ENCODE results near the gene KCNK13. TPM values are rescaled to one million over a fixed set of nuclear protein-coding genes. Genes with fewer than 3 reads are reported as not detected.

The KCNK13 gene
- total RNA-seq, 1 experiment from 2014 or later, result 0.11 TPM

DNA sequence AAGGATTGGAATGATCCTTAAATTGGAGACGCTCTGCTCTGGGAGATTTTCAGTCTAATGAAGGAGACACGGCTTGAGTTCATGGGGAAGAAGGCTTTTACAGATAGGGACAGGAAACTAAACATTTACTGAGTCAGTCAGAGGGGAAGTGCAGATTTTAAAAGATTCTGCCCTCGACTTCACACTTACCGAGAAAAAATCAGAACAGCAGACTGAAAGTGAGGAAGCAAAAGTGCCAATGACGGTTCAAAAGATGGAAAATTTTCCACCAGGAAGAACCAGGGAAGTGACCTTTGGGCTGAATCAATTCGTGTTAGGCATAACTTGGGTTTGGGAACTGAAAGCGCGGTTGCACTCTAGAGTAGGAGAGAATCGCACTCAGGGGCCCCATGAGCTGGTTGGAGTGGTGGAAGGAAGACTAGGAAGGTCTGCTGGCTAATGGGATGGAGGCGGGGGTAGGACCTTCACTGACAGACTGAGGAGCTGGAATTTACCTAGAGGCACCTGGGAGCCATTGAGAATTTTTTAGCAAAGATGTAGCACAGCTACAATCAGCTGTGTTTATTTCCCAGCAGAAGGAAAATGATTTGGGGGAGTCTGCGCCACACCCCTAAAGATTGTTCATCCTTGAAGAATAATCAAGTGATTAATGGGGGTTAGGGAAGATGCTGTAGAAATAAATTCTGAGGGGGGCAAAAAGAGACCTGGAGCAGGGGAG lies 1.2 kb downstream of the KCNK13 start:
- DNase-seq (ENCODE audit: low spot score), result no peak
- TF ChIP-seq, protein P1, sequence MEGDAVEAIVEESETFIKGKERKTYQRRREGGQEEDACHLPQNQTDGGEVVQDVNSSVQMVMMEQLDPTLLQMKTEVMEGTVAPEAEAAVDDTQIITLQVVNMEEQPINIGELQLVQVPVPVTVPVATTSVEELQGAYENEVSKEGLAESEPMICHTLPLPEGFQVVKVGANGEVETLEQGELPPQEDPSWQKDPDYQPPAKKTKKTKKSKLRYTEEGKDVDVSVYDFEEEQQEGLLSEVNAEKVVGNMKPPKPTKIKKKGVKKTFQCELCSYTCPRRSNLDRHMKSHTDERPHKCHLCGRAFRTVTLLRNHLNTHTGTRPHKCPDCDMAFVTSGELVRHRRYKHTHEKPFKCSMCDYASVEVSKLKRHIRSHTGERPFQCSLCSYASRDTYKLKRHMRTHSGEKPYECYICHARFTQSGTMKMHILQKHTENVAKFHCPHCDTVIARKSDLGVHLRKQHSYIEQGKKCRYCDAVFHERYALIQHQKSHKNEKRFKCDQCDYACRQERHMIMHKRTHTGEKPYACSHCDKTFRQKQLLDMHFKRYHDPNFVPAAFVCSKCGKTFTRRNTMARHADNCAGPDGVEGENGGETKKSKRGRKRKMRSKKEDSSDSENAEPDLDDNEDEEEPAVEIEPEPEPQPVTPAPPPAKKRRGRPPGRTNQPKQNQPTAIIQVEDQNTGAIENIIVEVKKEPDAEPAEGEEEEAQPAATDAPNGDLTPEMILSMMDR (conservative IDR thresholded peaks at IDR 0.05; ENCODE audit: low read depth, low read length), result no peak
- TF ChIP-seq EZH2 (IDR thresholded peaks at IDR 0.05; ENCODE audit: borderline replicate concordance, low read depth, low read length, poor library complexity, severe bottlenecking), result no peak
- no peaks in the 10 kb centered on the region for H3K36me3 ChIP-seq (ENCODE audit: insufficient read depth, low read length, poor library complexity, severe bottlenecking)
- ChIA-PET CTCF (interaction anchor here (0.6 kb wide), 1 partner anchor 124 kb away, joined by 4 read pairs; no protein-coding TSS in a partner anchor), POLR2A (ENCODE audit: low non-redundant PET) (no interaction called here)
- no TSS peak for BruUV-seq (replicated peaks)
- H3K9me3 ChIP-seq (ENCODE audit: low read depth, low read length, poor library complexity, severe bottlenecking), result no peaks in the 10 kb centered on the region
- H3K27ac ChIP-seq (ENCODE audit: low read depth, low read length, poor library complexity, severe bottlenecking), result no peak overlapping the region
- peaks cover 18% of the 10 kb centered on the region for H3K4me1 ChIP-seq (ENCODE audit: insufficient read depth, low read length, poor library complexity, severe bottlenecking)
- peaks cover 75% of the 10 kb centered on the region for H3K27me3 ChIP-seq (replicated peaks; ENCODE audit: insufficient read depth, low read depth, low read length, poor library complexity)
- intact Hi-C loops (cut with micrococcal nuclease; ENCODE audit: unreplicated experiment), result no loop called here
- H3K4me3 ChIP-seq (ENCODE audit: low read depth, low read length, poor library complexity, severe bottlenecking), result no peak overlapping the region

DNA sequence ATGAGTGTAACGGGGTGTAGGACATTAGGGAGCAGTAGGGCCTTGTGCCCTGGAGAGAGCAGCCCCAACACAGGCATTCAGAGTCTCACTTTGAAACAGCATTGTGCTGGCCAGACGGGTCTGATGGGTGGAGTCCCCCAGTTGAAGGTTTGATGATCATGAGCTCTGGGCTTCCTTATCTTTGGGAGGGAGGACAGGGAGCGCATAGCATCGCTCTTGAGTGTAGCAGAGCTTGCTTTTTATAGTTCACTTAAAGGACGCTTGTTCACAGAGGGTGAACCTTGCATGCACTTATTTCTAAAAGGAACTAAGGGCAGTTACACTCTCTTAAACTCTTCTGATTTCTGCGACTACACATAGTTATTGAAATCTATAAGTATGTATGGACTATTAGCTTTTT lies 10.6 kb downstream of the KCNK13 start:
- ChIA-PET CTCF (no interaction called here), POLR2A (ENCODE audit: low non-redundant PET) (no interaction called here)
- TF ChIP-seq EZH2 (IDR thresholded peaks at IDR 0.05; ENCODE audit: borderline replicate concordance, low read depth, low read length, poor library complexity, severe bottlenecking), result no peak
- TF ChIP-seq, protein P1 (conservative IDR thresholded peaks at IDR 0.05; ENCODE audit: low read depth, low read length), result no peak
- H3K27ac ChIP-seq (ENCODE audit: low read depth, low read length, poor library complexity, severe bottlenecking), result no peak overlapping the region
- H3K27me3 ChIP-seq (replicated peaks; ENCODE audit: insufficient read depth, low read depth, low read length, poor library complexity), result peaks cover 31% of the 10 kb centered on the region
- no peak for DNase-seq (ENCODE audit: low spot score)
- H3K4me1 ChIP-seq (ENCODE audit: insufficient read depth, low read length, poor library complexity, severe bottlenecking), result no peaks in the 10 kb centered on the region
- BruUV-seq (replicated peaks), result no TSS peak
- no peaks in the 10 kb centered on the region for H3K9me3 ChIP-seq (ENCODE audit: low read depth, low read length, poor library complexity, severe bottlenecking)
- no peaks in the 10 kb centered on the region for H3K36me3 ChIP-seq (ENCODE audit: insufficient read depth, low read length, poor library complexity, severe bottlenecking)
- H3K4me3 ChIP-seq (ENCODE audit: low read depth, low read length, poor library complexity, severe bottlenecking), result no peak overlapping the region
- intact Hi-C loops (cut with micrococcal nuclease; ENCODE audit: unreplicated experiment), result no loop called here

- Histone ChIP-seq H3K4me1 (ENCODE audit: insufficient read depth, low read length, poor library complexity, severe bottlenecking) (no peaks in the 10 kb centered on the region), H3K9me3 (ENCODE audit: low read depth, low read length, poor library complexity, severe bottlenecking) (no peaks in the 10 kb centered on the region), H3K27ac (ENCODE audit: low read depth, low read length, poor library complexity, severe bottlenecking) (no peak overlapping the region), H3K4me3 (ENCODE audit: low read depth, low read length, poor library complexity, severe bottlenecking) (no peak overlapping the region), H3K27me3 (replicated peaks; ENCODE audit: insufficient read depth, low read depth, low read length, poor library complexity) (peaks cover 15% of the 10 kb centered on the region), H3K36me3 (ENCODE audit: insufficient read depth, low read length, poor library complexity, severe bottlenecking) (no peaks in the 10 kb centered on the region)
- ChIA-PET POLR2A (ENCODE audit: low non-redundant PET) (no interaction called here), CTCF (no interaction called here)
- TF ChIP-seq, protein P1 (conservative IDR thresholded peaks at IDR 0.05; ENCODE audit: low read depth, low read length), result no peak
- no peak for TF ChIP-seq EZH2 (IDR thresholded peaks at IDR 0.05; ENCODE audit: borderline replicate concordance, low read depth, low read length, poor library complexity, severe bottlenecking)
- BruUV-seq (replicated peaks), result no TSS peak
- intact Hi-C loops (cut with micrococcal nuclease; ENCODE audit: unreplicated experiment), result no loop called here
- no peak for DNase-seq (ENCODE audit: low spot score)
Measured at GRCh38 chr14:90079576-90079975, 17.8 kb downstream of the KCNK13 start.

Data from A673 (cell line).